Measurements from ENCODE around the gene BEST2.

Gene BEST2

DNA sequence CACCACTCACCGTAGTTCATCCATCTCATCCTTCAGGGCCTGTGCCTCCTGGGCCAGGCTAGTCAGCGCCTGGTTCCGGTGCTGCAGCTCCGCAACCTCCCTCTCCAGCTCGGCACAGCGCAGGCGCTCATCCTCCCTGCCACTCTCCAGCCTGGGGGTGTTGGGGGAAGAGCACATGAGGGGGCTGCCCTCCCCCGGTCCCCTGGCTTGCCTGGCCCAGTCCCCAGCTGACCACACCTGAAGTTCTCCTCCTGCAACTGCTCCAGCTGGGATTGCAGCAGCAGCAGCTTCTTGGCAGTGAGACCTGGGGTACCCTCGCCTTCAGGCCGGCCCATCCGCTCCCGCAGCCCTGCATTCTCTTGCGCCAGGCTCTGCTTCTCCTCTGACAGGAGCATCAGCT, 19.3 kb downstream of the BEST2 start:
- DNase-seq: no peak

DNA sequence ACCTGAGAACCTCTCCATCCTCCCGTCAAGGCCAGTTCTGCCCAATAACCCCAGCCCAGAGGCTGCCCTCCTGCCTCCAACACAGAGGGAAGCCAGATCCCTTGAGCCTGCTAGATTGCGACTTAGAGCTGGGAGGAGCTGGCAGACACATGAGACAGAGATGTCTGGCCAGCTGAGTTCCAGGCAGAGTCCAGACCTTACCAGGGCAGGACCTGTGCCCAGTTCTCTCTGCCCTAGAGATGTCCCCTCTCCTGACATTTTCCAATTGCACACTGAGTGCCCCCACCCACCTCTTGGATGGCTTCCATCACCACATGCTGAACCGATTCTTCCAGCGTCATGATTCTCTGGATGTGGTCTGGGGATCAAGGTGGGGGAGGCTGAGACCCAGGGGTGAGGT, 20.7 kb downstream of the BEST2 start:
- no peak for DNase-seq

DNA sequence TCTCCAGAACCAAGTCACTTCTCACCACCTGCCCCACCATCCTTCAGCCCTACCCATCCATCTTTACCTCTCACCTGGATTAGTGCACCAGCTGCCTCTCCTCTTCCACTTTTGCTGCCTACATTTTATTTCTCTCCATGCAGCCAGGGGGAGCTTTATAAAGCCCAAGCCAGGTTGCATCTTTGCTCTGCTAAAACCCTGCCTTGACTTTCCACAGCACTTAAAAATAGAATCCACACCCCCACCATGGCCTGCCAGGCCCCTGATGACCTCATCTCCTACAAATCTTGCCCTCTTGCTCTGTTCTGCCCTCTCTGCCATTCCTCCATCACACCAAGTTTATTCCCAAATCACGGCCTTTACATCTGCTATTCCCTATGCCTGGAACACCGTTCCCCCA, 22.0 kb downstream of the BEST2 start:
- DNase-seq: peak; percentile 54

DNA sequence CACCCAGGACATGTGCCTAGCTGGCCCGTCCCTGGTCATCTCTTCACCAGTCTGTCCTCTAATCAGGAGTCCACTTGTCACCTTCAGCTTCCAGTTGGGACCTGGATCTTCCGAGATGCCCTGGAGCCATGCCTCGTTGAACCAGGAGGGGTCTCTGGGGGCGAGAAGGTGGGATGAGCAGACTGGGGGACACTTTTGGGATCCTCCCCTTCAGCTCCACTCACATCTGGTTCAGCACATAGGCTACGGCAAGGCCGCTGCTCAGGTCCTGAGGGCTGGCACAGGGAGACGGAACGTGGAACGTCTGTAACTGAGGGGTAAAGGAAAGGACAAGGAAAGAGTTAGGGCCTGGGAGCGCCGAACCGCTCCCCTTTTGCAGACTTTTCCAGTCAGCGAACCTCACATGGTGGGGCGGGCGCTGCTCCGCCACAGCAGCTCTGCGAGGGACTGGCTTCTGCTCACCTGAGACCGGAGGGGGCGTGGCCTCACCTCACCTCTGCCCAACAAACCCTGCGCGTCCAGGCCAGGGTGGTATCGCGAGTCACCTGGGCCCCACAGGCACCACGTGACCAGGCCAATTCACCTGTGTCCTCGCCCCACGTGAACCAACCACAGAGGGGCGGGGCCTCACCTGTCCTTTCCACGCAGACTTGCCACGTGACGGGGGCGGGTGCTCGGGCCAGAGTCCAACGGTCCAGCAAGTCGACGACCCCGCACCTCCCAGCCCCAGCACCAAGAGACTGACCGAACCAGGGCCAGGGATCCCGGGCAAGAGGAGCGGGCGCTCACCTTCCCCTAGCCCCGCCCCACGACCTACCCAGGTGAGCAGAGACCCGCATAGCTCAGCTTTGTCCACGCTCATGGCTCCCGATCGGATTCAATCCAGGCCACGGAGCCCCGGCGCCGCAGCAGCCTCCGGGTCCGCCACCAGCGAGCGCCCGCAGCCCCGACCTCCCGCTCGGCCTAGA, 23.3 kb downstream of the BEST2 start, which contains the start of gene HOOK2:
HOOK2 (minus strand) TSS at position 965 of the 968 bp plus-strand sequence; CDS start at position 862, 103 bp downstream.
- no peak for DNase-seq

DNA sequence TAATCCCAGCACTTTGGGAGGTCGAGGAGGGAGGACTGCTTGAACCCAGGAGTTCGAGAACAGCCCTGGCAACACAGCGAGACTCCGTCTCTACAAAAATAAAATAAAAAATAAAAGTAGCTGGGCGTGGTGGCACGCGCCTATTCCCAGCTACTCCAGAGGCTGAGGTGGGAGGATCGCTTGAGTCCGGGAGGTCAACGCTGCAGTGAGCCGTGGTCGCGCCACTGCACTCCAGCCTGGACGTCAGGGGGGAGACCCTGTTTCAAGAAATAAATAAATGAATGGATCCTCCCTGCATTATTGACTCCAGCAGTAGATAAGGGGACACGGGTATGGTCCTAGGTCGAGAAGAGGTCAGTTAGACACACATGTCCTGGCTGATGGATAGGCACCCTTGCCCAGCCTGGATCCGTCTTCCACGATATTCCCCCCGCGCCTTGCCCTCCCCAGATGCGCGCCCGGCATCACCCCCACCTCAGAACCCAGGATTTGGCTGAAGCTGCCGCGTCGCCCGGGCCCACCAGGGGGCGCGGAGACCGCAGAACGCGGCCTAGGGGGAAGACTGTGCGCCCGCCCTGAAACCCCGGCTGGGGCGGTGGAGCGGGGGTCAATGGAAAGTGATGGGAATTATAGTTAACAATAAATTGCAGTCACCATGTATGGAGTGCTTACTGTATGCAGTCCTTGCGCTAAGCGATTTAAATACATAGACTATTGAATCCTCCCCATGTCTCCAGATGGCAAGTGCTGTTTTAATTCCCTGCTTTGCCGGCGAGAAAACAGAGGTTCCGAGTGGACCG, 25.8 kb downstream of the BEST2 start:
- peak; percentile 81 for DNase-seq

DNA sequence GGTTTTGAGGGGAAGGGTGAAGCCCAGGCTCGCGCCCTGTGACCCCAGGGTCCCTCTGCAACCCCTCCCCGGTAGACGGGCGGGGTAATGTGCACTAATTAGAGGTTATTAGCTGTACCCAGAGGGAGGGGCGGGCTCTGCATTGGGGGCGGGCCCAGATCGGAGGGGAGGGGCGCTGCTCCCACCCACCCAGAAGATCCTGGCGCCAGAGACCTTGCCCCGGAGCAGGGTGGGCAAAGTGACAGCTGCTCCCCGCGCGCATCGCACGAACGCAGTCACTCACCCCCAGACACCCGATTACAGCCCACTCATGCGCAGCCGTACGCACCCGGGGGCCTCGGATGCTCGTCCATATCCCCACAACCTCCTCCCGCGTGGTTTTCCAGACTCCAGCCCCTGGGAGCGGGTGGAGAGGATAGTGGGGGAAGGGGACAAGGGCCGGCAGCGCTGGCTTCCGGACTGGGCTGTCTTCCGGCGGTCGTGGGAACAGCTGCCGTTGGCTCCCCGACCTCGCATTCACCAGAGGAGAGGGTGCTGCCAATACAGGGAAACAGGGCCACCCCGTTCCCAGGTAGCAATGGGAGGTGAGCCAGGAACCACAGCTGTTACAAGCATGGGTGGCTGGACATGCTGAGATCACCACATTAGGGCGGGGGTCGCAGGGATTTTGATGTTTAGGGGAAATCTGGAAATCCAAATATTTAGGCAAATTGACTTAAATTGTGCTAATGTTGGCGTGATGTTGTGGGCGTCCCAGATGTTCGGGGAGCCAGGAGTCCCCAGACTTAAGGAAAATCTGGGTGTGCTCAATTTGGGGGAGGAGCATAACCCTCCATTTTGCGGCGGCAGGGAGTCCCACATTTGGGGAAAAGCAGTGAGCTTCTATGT, 26.7 kb downstream of the BEST2 start:
- peak; percentile 77 for DNase-seq

DNA sequence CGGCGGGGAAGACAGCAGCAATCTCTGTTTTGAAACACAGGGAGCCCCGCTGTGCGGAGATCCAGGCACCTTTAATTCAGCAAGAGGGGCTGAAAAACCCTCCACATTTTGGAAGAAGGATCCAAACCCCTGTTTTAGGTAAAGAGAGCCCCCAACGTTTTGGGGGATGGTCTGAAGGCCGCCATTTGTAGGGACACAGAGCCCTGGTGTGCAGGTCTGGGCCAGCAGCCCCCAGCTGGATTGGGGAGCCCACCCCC, 27.2 kb downstream of the BEST2 start:
- DNase-seq: no peak

DNA sequence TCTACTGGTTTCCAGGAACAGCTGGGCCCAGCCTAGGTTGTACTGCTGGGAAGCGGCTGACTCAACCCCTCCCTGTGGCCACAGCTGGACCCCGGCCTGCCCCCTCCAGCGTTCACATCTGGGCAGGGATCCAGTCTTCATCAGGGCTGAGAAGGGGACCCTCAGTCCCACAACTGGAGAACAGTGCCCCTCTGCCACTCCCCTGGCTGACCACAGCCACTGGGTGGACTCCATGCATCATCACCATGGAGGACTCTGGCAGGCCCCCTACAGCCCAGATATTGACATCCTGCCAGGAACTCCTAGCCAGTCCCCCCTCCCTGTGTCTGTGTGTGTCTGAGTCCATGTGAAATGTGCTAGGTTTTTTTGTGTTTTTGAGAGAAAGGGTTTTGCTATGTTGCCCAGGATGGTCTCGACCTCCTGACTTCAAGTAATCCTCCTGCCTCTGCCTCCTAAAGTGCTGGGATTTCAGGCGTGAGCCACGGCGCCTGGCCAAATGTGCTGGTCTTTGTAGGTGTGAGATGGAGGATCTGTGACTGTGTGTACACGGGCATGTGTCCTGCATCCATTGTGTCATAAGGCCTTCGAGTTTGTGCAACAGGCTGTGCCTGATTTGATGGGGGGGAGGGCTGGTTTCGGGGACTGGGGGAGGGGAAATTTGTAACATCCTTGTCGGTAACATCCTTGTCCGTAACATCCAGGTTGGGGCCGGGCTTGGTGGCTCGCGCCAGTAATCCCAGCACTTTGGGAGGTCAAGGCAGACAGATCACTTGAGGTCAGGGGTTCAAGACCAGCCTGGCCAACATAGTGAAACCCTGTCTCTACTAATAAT, 27.8 kb downstream of the BEST2 start:
- peak; percentile 86 for DNase-seq

DNA sequence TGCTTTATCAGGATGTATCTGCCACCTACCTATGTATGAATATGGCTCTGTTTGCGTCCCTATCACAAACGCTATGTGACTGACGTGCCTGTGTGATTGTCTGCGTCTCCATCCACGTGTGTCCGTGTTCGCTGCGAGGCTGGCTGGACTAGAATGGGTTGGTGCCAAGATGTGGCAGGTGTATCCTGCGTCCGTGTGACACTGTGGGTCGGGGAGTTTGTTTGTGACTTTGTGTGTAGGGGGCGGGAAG, 30.5 kb downstream of the BEST2 start:
- no peak for DNase-seq

DNA sequence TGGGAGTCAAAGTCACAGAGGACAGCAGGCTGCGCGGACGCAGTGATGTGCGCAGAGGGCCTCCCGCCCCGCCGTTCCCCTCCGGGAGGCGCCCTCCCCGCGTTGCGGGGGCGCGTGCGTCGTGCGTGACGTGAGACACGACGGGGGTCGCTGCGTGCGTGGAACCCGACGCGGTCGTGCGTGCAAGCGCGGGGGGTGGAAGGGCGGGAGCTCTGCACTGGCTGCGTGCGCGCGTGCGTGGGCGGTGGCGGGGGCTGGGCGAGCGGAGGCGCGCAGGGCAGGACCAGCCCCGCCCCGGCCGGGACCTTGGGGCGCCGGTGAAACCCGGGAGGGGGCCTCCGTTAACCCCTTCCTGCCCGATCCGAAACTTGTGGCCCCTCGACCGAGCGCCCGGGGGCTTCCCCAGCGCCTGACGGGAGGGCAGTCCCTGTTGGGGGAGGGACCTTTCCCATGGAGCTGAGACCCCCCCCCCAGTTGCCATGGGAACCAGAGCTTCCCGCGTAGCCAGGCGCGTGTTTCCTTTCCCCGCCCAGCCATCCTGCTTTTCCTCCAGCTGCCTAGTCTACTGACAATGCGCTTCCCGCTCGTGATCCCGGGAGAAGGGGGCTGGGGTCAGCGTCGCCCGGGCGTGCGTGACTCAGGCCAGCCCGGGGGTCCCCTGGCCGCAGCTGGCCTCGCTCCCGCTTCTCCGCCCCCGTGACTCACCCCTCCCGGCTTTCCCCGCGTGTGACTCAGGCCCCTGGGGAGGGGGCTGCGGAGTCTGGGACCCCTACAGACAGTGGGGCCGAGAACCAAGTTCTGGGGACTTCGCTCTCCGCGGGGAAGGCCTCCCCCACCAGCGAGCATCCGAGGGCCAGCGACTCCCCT, 31.1 kb downstream of the BEST2 start:
- DNase-seq: peak; percentile 91

DNA sequence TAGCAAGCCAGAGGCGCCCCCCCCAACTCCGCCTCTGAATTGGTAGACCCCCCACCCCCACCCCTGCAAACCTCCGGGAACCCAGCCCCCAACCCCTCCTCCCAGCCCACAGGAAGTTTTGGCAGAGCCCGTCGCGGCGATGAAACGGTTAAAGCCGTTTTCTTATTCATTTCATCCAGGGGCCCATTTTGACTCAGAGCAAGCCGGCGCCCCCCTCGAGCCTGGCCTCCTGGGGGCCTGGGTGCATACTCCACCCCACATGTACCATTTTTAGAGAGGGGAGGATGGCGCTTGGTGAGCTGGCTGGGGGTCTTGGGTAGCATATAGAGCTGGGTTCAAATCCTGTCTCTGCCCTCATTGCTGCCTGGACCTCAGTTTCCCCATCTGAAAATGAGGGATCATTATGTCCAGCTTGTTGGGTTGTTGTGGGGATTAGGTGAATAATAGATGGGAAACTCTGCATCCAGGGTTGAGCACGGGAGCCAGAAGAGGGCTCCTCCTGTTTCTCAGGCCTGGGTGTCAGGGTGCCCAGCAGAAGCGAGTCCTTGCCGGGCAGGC, 31.8 kb downstream of the BEST2 start:
- DNase-seq: peak; percentile 78

DNA sequence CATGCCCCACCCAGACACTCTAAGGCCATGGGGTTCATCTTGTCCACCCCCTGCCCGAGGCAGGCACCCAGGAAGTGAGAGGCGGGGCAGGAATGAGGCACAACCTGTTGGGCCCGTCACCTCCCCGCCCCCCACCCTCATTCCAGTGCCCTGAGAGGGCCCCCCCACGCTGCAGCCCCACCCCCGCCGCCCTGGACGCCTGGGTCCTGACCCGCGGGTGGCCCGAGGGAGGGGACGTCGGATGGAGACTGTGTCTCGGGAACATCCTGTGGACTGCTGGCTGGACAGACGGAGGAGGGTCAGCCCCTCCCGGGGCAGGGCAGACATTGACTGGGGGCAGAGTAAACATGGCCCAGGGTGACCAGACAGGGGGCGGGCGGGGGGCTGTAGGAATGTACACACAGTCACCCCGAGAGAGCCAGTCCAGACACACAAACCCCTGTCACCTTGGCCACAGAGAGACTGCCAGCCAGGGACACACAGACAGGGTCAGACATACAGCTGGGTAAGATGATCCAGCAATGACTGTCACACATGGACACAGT, 32.3 kb downstream of the BEST2 start:
- no peak for DNase-seq

DNA sequence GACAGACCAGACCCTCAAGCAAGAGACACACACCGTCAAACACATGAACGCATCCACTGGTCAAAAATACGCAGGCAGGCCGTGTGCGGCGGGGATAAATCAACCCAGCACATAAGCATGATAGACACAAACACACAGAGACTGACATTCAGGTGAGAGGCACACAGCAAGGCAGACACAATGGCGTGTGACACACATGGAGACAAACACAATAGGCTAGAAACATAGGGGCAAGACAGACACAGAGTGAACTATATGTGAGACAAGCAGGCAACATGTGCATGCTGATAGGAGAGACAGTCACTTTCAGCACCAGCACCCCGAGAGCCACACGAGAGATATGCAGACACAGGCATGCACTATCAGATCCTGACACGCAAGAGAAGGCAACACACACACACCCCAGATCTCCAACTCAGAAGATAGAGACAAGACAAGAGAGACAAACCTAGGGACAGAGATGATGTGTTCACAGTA, 32.8 kb downstream of the BEST2 start:
- DNase-seq: peak; percentile 32

DNA sequence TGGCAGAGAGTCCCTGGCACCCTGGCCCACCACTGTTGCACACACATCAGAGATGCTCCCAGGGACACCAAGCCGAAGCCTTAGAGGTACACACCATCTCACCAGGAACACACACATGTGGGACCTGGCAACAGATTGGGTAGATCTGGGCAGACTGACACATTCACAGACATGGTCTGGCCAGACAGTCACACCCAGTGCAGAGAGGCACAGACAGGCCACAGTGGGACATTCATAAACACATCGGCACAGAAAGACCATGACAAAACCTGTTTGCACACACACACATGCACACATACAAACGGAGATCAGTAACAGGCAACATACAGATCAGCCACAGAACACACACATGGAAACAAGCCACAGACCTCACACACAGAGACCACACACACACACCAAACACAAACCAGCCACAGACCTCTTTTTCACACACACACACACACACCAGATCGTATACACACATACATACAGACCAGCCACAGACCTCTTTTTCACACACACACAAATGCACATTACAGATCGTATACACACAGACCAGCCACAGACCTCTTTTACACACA, 33.4 kb downstream of the BEST2 start:
- peak; percentile 43 for DNase-seq

DNA sequence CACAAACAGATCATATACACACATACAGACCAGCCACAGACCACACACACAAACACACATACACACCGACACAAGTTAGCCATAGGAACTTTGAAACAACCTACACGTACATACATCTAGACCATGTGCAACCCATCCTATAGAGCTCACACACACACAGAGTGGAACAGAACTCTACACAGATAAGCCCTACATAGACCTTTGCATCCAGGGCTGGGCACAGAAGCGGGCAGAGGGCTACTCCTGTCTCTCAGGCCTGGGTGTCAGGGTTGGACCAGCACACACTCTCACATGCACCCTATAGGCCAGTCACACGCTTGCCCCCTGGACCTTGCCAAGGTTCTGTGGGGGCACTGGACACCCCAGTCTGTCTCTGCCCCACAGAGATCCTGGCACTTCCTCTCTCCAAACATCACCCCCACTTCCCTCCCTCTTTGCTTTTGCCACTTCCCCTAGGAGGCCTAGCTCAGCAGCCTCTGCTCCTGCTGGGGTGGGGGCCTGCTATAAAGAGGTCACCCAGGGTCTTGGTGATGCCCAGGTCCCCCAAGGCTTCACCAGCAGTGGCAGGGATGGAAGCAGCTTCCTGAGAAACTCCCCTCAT, 33.9 kb downstream of the BEST2 start:
- no peak for DNase-seq

DNA sequence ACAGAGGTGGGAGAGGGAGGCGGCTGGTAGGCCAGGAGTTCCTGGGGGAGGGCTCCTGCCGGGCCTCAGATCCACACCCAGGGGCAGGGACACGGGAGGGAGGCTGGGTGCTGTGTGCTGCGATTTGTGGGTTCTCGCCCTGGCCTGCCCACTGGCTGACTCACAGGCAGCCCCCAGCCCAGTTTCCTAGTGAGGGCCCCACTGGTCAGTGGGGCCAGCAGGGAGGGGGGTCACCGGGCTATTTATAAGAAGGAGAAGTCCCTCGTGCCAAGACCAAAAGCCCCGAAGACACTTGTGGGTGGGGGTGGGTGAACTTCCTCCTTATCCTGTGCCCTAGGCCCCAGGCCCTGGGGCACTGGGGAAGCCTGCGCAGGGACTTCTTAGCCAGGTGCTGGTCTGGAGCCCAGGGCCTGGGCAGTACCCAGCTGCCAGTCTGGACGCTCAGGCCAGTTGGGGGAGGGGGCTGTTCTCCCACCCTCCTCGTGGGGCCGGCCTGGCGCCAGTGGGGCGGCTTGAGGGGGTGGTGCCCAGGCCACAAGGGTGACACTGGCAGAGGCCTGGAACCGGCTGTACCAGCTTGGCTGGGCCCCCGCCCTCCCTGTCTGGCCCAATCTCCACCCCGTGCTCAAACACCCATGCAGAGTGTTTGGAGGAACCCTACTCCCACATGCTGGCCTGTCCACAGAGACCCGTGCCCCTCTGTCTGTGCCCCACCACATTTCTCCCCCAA, 34.7 kb downstream of the BEST2 start:
- DNase-seq: no peak

DNA sequence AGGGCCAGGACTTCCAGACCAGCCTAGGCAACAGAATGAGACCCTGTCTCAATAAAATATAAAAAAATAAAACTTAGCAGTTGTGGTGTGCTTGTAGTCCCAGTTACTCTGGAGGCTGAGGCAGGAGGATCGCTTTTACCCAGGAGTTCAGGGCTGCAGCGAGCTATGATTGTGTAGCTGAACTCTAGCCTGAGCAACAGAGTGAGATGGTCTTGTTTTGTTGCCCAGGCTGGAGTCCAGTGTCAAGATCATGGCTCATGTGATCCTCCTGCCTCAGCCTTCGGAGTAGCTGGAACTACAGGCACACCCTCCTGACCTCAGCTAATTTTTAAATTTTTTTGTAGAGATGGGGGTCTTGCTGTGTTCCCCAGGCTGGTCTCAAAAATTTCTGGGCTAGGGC, 35.4 kb downstream of the BEST2 start:
- no peak for DNase-seq

DNA sequence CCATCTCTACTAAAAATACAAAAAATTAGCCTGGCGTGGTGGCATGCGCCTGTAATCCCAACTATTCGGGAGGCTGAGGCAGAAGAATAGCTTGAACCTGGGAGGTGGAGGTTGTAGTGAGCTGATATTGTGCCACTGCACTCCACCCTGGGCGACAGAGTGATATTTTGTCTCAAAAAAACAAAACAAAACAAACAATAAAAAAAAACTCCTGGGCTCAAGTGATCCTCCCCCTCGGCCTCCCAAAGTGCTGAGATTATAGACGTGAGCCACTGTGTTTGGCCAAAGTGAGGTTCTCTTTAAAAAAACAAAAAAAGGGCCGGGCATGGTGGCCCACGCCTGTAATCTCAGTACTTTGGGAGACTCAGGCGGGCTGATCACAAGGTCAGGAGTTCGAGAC, 35.9 kb downstream of the BEST2 start:
- DNase-seq: no peak

DNA sequence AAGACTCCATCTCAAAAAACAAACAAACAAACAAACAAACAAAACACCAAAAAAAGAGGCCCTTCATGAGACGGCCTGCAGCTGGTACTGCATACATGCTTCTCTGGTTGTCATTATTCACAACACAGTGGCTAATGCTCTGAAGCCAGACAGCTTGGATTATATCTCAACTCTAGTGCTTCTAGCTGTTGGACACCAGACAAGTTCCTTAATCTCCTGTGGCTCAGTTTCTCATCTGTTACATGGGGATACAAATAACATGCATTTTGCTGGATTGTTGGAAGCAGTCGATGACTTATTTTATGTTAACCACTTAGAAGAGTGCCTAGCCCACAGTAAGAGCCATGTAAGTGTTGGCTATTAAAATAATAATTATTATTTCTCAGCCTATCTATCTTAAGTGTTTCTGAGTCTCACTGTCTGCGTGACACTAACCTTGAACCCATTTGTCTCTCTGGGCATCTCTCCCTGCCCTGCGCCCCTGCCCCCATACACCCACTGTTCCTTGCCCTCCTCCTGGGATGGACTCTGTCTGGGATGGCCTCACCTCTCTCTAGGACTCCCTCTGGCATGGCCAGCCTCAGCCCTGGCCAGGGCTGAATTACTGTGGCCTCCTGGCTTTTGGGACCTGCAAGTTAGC, 36.6 kb downstream of the BEST2 start:
- no peak for DNase-seq
